SK-N-MC (cell line): ENCODE data around the gene HMGN2.

Source experiments
- EZH2 ChIP-seq: fragments of 200-600 bp; sonication (generic); IDR thresholded peaks from one replicate; pipeline ENCODE4 v1.6.1; 2017; ENCODE audit warnings: antibody characterized with exemption
- POLR2AphosphoS5 ChIP-seq: IDR thresholded peaks from 2 replicates; pipeline ENCODE4 v1.6.1; 2012; ENCODE audit warnings: mild to moderate bottlenecking, low read depth, low read length, borderline replicate concordance

DNA sequence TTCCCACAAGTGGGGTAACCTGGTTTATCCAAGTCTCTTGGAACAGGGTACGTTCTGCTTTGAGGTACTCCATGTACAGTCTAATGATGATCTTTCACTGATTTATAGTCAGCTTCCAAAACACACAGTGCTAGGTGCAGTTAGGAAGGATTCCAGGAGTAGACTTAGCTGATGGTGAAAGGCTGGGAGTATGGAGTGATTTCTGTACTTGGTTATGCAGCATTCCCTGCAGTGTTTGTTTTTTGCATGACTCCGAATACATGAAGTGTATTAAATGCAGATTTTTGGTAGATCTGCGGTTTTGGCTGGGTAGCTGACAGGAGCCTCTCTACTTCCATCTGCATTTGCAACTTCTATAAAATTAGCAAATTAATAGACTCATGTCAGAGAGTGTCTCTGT lies 3.7 kb downstream of the HMGN2 start:
- TF ChIP-seq EZH2 (no peak), POLR2AphosphoS5 (no peak)
